Measurements from ENCODE around the gene PPP1R1B.

PPP1R1B gene

DNA sequence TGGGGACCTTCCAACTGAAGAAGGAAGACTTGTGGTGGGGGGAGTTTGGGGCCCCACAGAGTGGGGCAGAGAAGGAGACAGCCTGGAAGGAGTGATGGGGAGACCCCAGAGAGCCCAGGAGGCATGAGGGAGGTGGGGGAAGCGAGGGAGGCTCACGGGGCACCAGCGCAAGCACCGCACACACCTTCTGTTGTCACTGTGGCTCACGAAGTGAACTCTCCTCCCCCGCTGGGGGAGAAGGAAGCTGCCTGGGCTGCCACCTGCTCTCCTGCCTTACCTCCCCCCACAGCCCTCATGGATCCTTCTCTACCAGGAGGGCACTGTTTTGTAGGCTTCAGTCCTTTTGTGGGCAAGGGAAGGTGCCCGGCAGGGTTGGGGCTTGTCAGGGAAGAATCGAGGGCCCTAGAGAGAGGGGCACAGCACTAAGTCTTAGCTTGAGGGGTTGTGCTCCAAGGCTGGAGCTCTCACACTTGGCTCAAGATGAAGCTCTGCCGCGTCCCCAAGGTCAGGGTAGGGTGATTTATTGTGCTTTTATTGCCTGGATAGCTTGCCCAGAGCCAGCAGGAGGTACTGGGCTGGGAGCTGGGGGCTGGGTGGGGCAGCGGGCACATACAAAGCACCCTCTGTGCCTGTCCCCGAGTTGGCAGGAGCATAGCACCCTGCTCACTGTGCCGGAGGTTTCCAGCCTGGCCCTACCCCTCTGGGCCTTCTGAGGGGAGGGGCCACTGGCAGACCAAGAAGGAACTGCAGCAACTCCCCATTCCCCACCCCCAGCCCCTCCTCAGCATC lies 5.6 kb downstream of the PPP1R1B start:
- in situ Hi-C loops (cut with MboI; ENCODE audit: low pct_unique_long_range_greater_than_20kb, low sequenced_read_pairs, unreplicated experiment) = loop anchor here (10.0 kb wide), 1 partner anchor 342 kb away; no protein-coding TSS in a partner anchor
- no peak for DNase-seq (ENCODE audit: low spot score)
- TF ChIP-seq CTCF (IDR thresholded peaks at IDR 0.05; ENCODE audit: extremely low read depth, insufficient read depth, missing control alignments) = no peak

DNA sequence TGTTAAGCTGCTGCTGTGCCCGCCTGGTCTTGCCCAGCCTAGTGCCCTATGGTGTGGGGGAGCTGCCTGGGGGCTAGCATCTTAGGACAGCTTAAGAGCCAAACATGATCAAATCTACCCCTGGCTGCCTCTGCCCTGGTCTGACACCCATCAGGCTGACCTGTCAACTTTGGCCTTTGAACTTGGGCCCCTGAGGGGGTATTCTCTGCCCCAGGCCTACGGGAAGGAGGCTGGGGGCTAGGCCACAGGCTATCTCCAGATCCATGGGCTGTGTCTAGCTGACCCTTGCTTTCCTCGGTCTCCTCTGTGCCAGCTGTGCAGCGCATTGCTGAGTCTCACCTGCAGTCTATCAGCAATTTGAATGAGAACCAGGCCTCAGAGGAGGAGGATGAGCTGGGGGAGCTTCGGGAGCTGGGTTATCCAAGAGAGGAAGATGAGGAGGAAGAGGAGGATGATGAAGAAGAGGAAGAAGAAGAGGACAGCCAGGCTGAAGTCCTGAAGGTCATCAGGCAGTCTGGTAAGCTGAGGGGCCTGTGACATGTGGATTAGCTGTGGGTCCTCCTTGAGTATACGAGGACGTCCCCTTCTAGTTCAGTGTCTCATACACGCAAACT lies 6.9 kb downstream of the PPP1R1B start:
- in situ Hi-C loops (cut with MboI; ENCODE audit: low pct_unique_long_range_greater_than_20kb, low sequenced_read_pairs, unreplicated experiment) = loop anchor here (10.0 kb wide), 1 partner anchor 341 kb away; no protein-coding TSS in a partner anchor

DNA sequence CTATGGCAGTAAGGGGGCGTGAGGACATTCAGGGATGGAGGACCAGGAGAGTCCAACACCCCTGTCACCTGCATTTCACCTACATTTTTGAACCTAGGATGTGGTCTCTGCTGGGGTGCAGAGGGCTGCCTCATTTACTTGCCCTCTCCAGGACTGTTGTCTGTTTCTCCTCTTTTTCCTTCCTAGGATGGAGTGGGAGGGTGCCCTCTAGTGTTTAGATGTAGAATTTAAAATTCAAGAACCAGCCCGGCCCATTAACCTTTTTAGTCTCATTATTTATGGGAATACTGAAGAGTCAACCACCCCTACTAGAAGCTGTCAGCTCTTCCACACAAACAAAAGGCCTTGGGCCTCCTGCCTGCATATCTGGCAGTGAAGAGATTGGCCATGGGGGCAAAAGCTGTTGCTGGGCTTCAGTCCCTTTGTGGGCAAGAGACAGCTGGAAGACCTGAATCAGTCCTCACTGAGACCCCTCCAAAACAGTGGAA lies 7.7 kb downstream of the PPP1R1B start:
- peak; percentile 61 for DNase-seq (ENCODE audit: low spot score)
- in situ Hi-C loops (cut with MboI; ENCODE audit: low pct_unique_long_range_greater_than_20kb, low sequenced_read_pairs, unreplicated experiment) = loop anchor here (10.0 kb wide), 1 partner anchor 340 kb away; no protein-coding TSS in a partner anchor
- peak; percentile 51 for TF ChIP-seq CTCF (IDR thresholded peaks at IDR 0.05; ENCODE audit: extremely low read depth, insufficient read depth, missing control alignments)

More for the DNA sequence above, 6.9 kb downstream of the PPP1R1B start:
- DNase-seq (ENCODE audit: low spot score) = no peak
- no peak for TF ChIP-seq CTCF (IDR thresholded peaks at IDR 0.05; ENCODE audit: extremely low read depth, insufficient read depth, missing control alignments)

- TF ChIP-seq CTCF (IDR thresholded peaks at IDR 0.05; ENCODE audit: extremely low read depth, insufficient read depth, missing control alignments) = no peak
- no peak for DNase-seq (ENCODE audit: low spot score)
- in situ Hi-C loops (cut with MboI; ENCODE audit: low pct_unique_long_range_greater_than_20kb, low sequenced_read_pairs, unreplicated experiment) = loop anchor here (10.0 kb wide), 1 partner anchor 339 kb away; no protein-coding TSS in a partner anchor
Observed at GRCh38 chr17:39635614-39636176, 8.9 kb downstream of the PPP1R1B start.

GRCh38 chr17:39636587-39636926 lies 9.8 kb downstream of the PPP1R1B start:
- in situ Hi-C loops (cut with MboI; ENCODE audit: low pct_unique_long_range_greater_than_20kb, low sequenced_read_pairs, unreplicated experiment) = loop anchor here (10.0 kb wide), 1 partner anchor 338 kb away; no protein-coding TSS in a partner anchor

More at GRCh38 chr17:39636587-39636926, 9.8 kb downstream of the PPP1R1B start:
- no peak for TF ChIP-seq CTCF (IDR thresholded peaks at IDR 0.05; ENCODE audit: extremely low read depth, insufficient read depth, missing control alignments)
- DNase-seq (ENCODE audit: low spot score) = peak; percentile 60

Measured in GM13977 (cell line).